ENCODE results near the gene JAML. TPM values are rescaled to one million over a fixed set of nuclear protein-coding genes. Genes with fewer than 3 reads are reported as not detected.

The JAML gene
- total RNA-seq, 1 donor = not detected

DNA sequence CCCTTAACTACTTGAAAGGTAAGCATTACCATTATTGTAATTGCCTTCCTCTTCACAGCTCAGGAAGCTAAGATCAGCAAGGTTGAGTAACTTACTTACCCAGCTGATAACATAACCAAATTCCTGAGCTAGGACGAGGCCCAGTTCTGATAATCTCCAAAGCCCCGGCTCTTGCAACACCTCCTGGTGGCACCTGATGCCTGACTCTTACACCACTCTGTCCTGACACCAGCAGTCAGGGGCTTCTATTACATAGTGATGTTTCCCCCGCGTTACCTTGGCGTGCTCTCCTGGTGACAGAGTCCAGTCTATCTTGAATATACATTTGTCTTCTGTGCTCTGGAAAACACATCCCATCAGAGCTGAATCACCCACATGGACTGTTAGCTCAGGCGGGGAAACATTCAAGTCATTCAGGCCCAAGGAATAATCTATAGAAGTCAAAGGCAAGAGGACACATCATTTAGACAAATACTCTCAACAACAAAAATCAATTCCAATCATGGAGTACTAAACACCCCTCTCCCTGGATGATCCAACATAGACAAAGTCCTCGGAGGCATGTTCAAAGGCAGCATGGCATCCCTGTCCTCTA is 12.6 kb downstream of the JAML start:
- Histone ChIP-seq H3K27me3 (ENCODE audit: insufficient read depth, low read length) (peaks cover 53% of the 10 kb centered on the region), H3K36me3 (ENCODE audit: insufficient read depth, low read length) (no peaks in the 10 kb centered on the region), H3K4me3 (ENCODE audit: insufficient read depth, low read length) (no peak overlapping the region), H2AFZ (ENCODE audit: low read length) (no peak overlapping the region), H4K20me1 (ENCODE audit: insufficient read depth, low read length) (no peaks in the 10 kb centered on the region), H3K9me3 (ENCODE audit: low read depth, low read length) (no peaks in the 10 kb centered on the region), H3K27ac (ENCODE audit: low read depth, low read length) (no peak overlapping the region), H3K4me1 (ENCODE audit: insufficient read depth, low read length) (no peaks in the 10 kb centered on the region), H3K79me2 (ENCODE audit: insufficient read depth, low read length) (no peaks in the 10 kb centered on the region), H3K4me2 (ENCODE audit: insufficient read depth, low read length) (no peak overlapping the region)
- DNase-seq (ENCODE audit: insufficient read length, low spot score, missing footprints) = no peak
- TF ChIP-seq CTCF (IDR thresholded peaks at IDR 0.05; ENCODE audit: extremely low read depth, low read depth, low read length) = no peak

GRCh38 chr11:118211006-118211405 is 13.8 kb downstream of the JAML start:
- H3K79me2 ChIP-seq (ENCODE audit: insufficient read depth, low read length) = no peaks in the 10 kb centered on the region
- H3K27ac ChIP-seq (ENCODE audit: low read depth, low read length) = no peak overlapping the region
- H3K4me3 ChIP-seq (ENCODE audit: insufficient read depth, low read length) = no peak overlapping the region
- H3K4me1 ChIP-seq (ENCODE audit: insufficient read depth, low read length) = no peaks in the 10 kb centered on the region
- no peak for TF ChIP-seq CTCF (IDR thresholded peaks at IDR 0.05; ENCODE audit: extremely low read depth, low read depth, low read length)
- H4K20me1 ChIP-seq (ENCODE audit: insufficient read depth, low read length) = no peaks in the 10 kb centered on the region
- no peaks in the 10 kb centered on the region for H3K9me3 ChIP-seq (ENCODE audit: low read depth, low read length)
- peaks cover 49% of the 10 kb centered on the region for H3K27me3 ChIP-seq (ENCODE audit: insufficient read depth, low read length)
- no peak for DNase-seq (ENCODE audit: insufficient read length, low spot score, missing footprints)
- H3K36me3 ChIP-seq (ENCODE audit: insufficient read depth, low read length) = no peaks in the 10 kb centered on the region
- H2AFZ ChIP-seq (ENCODE audit: low read length) = no peak overlapping the region
- H3K4me2 ChIP-seq (ENCODE audit: insufficient read depth, low read length) = peak overlapping the region; percentile 32

DNA sequence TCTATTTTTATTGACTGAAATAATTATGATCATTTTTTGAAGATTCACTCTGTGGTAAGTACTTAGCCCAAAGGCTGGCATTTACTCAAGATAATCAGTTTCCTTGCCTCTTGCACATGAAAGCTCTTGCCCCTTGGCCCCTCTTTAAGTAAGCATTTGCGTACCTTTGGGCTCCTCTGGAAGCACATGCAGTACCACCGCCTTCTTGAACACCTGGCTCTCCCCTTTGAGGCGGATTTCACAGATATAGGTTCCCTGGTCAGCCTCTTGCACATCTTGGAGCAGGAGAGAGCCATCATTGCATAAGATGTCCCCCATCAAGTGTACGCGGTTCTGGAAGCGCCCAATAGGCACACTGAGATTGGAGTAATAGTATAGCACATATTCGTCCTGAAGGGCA is 14.5 kb downstream of the JAML start:
- Histone ChIP-seq H3K4me3 (ENCODE audit: insufficient read depth, low read length) (no peak overlapping the region), H3K27ac (ENCODE audit: low read depth, low read length) (no peak overlapping the region), H3K4me1 (ENCODE audit: insufficient read depth, low read length) (no peaks in the 10 kb centered on the region), H4K20me1 (ENCODE audit: insufficient read depth, low read length) (no peaks in the 10 kb centered on the region), H3K27me3 (ENCODE audit: insufficient read depth, low read length) (peaks cover 47% of the 10 kb centered on the region), H3K4me2 (ENCODE audit: insufficient read depth, low read length) (no peak overlapping the region), H2AFZ (ENCODE audit: low read length) (no peak overlapping the region), H3K36me3 (ENCODE audit: insufficient read depth, low read length) (no peaks in the 10 kb centered on the region), H3K79me2 (ENCODE audit: insufficient read depth, low read length) (no peaks in the 10 kb centered on the region), H3K9me3 (ENCODE audit: low read depth, low read length) (no peaks in the 10 kb centered on the region)
- DNase-seq (ENCODE audit: insufficient read length, low spot score, missing footprints) = no peak
- TF ChIP-seq CTCF (IDR thresholded peaks at IDR 0.05; ENCODE audit: extremely low read depth, low read depth, low read length) = no peak

DNA sequence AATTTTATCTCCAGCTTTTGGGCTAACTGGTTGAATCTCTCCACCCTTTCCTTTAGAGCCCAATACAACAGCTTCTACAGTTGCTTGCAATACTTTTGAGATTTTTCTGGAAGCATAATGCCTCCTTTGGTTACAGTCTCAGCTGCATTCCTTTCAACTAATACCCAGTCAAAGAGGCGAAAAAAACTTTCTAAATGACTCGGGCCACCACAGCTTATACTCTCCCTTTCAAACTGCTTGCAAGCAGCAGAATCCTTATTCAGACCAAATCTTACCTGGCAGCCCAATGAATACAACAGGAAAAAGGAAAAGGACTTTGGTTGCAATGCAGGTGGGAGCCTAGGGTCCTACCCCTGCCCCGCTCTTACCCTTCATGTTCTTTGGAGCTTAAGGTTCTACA is 15.8 kb downstream of the JAML start:
- Histone ChIP-seq H3K36me3 (ENCODE audit: insufficient read depth, low read length) (no peaks in the 10 kb centered on the region), H3K4me2 (ENCODE audit: insufficient read depth, low read length) (no peak overlapping the region), H3K4me1 (ENCODE audit: insufficient read depth, low read length) (no peaks in the 10 kb centered on the region), H3K79me2 (ENCODE audit: insufficient read depth, low read length) (no peaks in the 10 kb centered on the region), H3K27me3 (ENCODE audit: insufficient read depth, low read length) (peaks cover 35% of the 10 kb centered on the region), H2AFZ (ENCODE audit: low read length) (no peak overlapping the region), H3K9me3 (ENCODE audit: low read depth, low read length) (no peaks in the 10 kb centered on the region), H3K4me3 (ENCODE audit: insufficient read depth, low read length) (no peak overlapping the region), H3K27ac (ENCODE audit: low read depth, low read length) (no peak overlapping the region), H4K20me1 (ENCODE audit: insufficient read depth, low read length) (no peaks in the 10 kb centered on the region)
- DNase-seq (ENCODE audit: insufficient read length, low spot score, missing footprints) = no peak
- no peak for TF ChIP-seq CTCF (IDR thresholded peaks at IDR 0.05; ENCODE audit: extremely low read depth, low read depth, low read length)

All from osteoblast (primary cell).